Activated naive CD4-positive, alpha-beta T cell treated with anti-CD3 and anti-CD28 coated beads for 36 hours (primary cell): ENCODE results near the gene TSPAN14. TPM values are rescaled to one million over a fixed set of nuclear protein-coding genes. Genes with fewer than 3 reads are reported as not detected.

Experiments used
- CTCF ChIA-PET: fragments of 350-600 bp; sonication (Branson Sonifier 250); formaldehyde crosslinking; loops from one replicate; lab custom pipeline; 2021; ENCODE audit warnings: antibody characterized with exemption; lab: Charles Lee
- DNase-seq: peaks from one replicate; pipeline ENCODE4 v3.0.0-alpha.2; 2020
- H3K27ac Mint-ChIP-seq: one replicate; pipeline ENCODE4 v1.8.0; 2021; ENCODE audit warnings: mild to moderate bottlenecking, mixed read lengths
- H3K27me3 Mint-ChIP-seq: one replicate; pipeline ENCODE4 v1.8.0; 2021; ENCODE audit warnings: low read depth, mixed read lengths
- H3K36me3 Mint-ChIP-seq: one replicate; pipeline ENCODE4 v1.8.0; 2021; ENCODE audit warnings: low read depth, mixed read lengths
- H3K4me1 Mint-ChIP-seq: one replicate; pipeline ENCODE4 v1.8.0; 2021; ENCODE audit warnings: low read depth, mixed read lengths
- H3K4me3 Mint-ChIP-seq: one replicate; pipeline ENCODE4 v1.8.0; 2021; ENCODE audit warnings: mild to moderate bottlenecking, moderate library complexity, mixed read lengths
- H3K9me3 Mint-ChIP-seq: one replicate; pipeline ENCODE4 v1.8.0; 2021; ENCODE audit warnings: mixed read lengths
- intact Hi-C: fragments of 100-400 bp; cut with micrococcal nuclease; formaldehyde crosslinking; loops from one replicate; pipeline ENCODE4 v1.15.1; 2023
- total RNA-seq, 2 experiments: library from RNA; stranded (reverse); gene quantifications; one replicate each; pipeline ENCODE4 v1.2.3, GENCODE V29; 2021

The TSPAN14 gene
- total RNA-seq, 2 experiments from 2014 or later = 33.5 to 35.5 TPM

- H3K27ac Mint-ChIP-seq = peak overlapping the region; percentile 76
- H3K4me1 Mint-ChIP-seq = peaks cover 61% of the 10 kb centered on the region
- no peak for DNase-seq
- H3K4me3 Mint-ChIP-seq = no peak overlapping the region
- intact Hi-C loops = no loop called here
- H3K27me3 Mint-ChIP-seq = no peaks in the 10 kb centered on the region
- no peaks in the 10 kb centered on the region for H3K9me3 Mint-ChIP-seq
- CTCF ChIA-PET = interaction anchor here (0.6 to 21.2 kb wide), 25 partner anchors 8 to 183 kb away, joined by 3 to 916 read pairs (median 5); partner anchors contain the start of genes SH2D4B and TSPAN14
- H3K36me3 Mint-ChIP-seq = peaks cover 14% of the 10 kb centered on the region
Observed at GRCh38 chr10:80506189-80506575, 52.1 kb downstream of the TSPAN14 start.

GRCh38 chr10:80506836-80507487 lies 52.9 kb downstream of the TSPAN14 start:
- peak overlapping the region; percentile 54 for H3K27ac Mint-ChIP-seq

GRCh38 chr10:80509108-80509402 lies 54.9 kb downstream of the TSPAN14 start:
- H3K36me3 Mint-ChIP-seq = peaks cover 20% of the 10 kb centered on the region
- CTCF ChIA-PET = interaction anchor here (0.6 to 21.2 kb wide), 5 partner anchors 10 to 131 kb away, joined by 3 to 916 read pairs (median 5); partner anchors contain the start of gene TSPAN14
- intact Hi-C loops = no loop called here
- H3K9me3 Mint-ChIP-seq = no peaks in the 10 kb centered on the region
- no peak overlapping the region for H3K4me3 Mint-ChIP-seq
- no peak for DNase-seq
- H3K4me1 Mint-ChIP-seq = peaks cover 43% of the 10 kb centered on the region
- H3K27me3 Mint-ChIP-seq = no peaks in the 10 kb centered on the region
- H3K27ac Mint-ChIP-seq = no peak overlapping the region

More at GRCh38 chr10:80506836-80507487, 52.9 kb downstream of the TSPAN14 start:
- CTCF ChIA-PET = interaction anchor here (1.4 to 21.2 kb wide), 3 partner anchors 22 to 57 kb away, joined by 3 to 916 read pairs (median 4); partner anchors contain the start of gene TSPAN14
- DNase-seq = no peak
- Mint-ChIP-seq H3K36me3 (peaks cover 14% of the 10 kb centered on the region), H3K4me1 (peaks cover 60% of the 10 kb centered on the region), H3K4me3 (no peak overlapping the region), H3K27me3 (no peaks in the 10 kb centered on the region), H3K9me3 (no peaks in the 10 kb centered on the region)
- intact Hi-C loops = no loop called here

GRCh38 chr10:80509403-80510161 lies 55.5 kb downstream of the TSPAN14 start:
- intact Hi-C loops = no loop called here
- peaks cover 23% of the 10 kb centered on the region for H3K36me3 Mint-ChIP-seq
- CTCF ChIA-PET = interaction anchor here (0.6 to 21.2 kb wide), 6 partner anchors 11 to 132 kb away, joined by 3 to 916 read pairs (median 4); partner anchors contain the start of gene TSPAN14
- H3K27me3 Mint-ChIP-seq = no peaks in the 10 kb centered on the region
- no peak overlapping the region for H3K4me3 Mint-ChIP-seq
- peak overlapping the region; percentile 80 for H3K27ac Mint-ChIP-seq
- no peak for DNase-seq
- no peaks in the 10 kb centered on the region for H3K9me3 Mint-ChIP-seq
- H3K4me1 Mint-ChIP-seq = peaks cover 38% of the 10 kb centered on the region

GRCh38 chr10:80512031-80512526 lies 58.0 kb downstream of the TSPAN14 start:
- CTCF ChIA-PET = interaction anchor here (0.6 to 21.2 kb wide), 12 partner anchors 10 to 1971 kb away, joined by 3 to 916 read pairs (median 4); partner anchors contain the start of genes SH2D4B and TSPAN14
- peaks cover 22% of the 10 kb centered on the region for H3K36me3 Mint-ChIP-seq
- no peak overlapping the region for H3K4me3 Mint-ChIP-seq
- peaks cover 28% of the 10 kb centered on the region for H3K4me1 Mint-ChIP-seq
- H3K27ac Mint-ChIP-seq = peak overlapping the region; percentile 85
- H3K27me3 Mint-ChIP-seq = no peaks in the 10 kb centered on the region
- H3K9me3 Mint-ChIP-seq = no peaks in the 10 kb centered on the region
- intact Hi-C loops = no loop called here
- DNase-seq = no peak

- Mint-ChIP-seq H3K27me3 (no peaks in the 10 kb centered on the region), H3K4me1 (peaks cover 28% of the 10 kb centered on the region), H3K36me3 (peaks cover 22% of the 10 kb centered on the region), H3K9me3 (no peaks in the 10 kb centered on the region), H3K27ac (no peak overlapping the region), H3K4me3 (no peak overlapping the region)
- no peak for DNase-seq
- intact Hi-C loops = no loop called here
- CTCF ChIA-PET = interaction anchor here (1.0 to 21.2 kb wide), 5 partner anchors 8 to 150 kb away, joined by 3 to 916 read pairs (median 4); partner anchors contain the start of gene TSPAN14
Observed at GRCh38 chr10:80513106-80513505, 59.0 kb downstream of the TSPAN14 start.

- intact Hi-C loops = no loop called here
Observed at GRCh38 chr10:80515511-80515910, 61.4 kb downstream of the TSPAN14 start.

GRCh38 chr10:80515941-80516340 lies 61.8 kb downstream of the TSPAN14 start:
- Mint-ChIP-seq H3K27me3 (no peaks in the 10 kb centered on the region), H3K4me3 (no peak overlapping the region), H3K9me3 (no peaks in the 10 kb centered on the region), H3K4me1 (peaks cover 17% of the 10 kb centered on the region), H3K27ac (no peak overlapping the region), H3K36me3 (peaks cover 20% of the 10 kb centered on the region)
- DNase-seq = no peak
- CTCF ChIA-PET = interaction anchor here (1.1 to 21.2 kb wide), 3 partner anchors 11 to 66 kb away, joined by 3 to 916 read pairs (median 29); partner anchors contain the start of gene TSPAN14
- intact Hi-C loops = no loop called here

More at GRCh38 chr10:80515511-80515910, 61.4 kb downstream of the TSPAN14 start:
- Mint-ChIP-seq H3K4me3 (no peak overlapping the region), H3K9me3 (no peaks in the 10 kb centered on the region), H3K4me1 (peaks cover 18% of the 10 kb centered on the region), H3K36me3 (peaks cover 19% of the 10 kb centered on the region), H3K27ac (peak overlapping the region; percentile 46), H3K27me3 (no peaks in the 10 kb centered on the region)
- CTCF ChIA-PET = interaction anchor here (3.0 to 21.2 kb wide), 2 partner anchors 10 to 66 kb away, joined by 29 to 916 read pairs; partner anchors contain the start of gene TSPAN14
- DNase-seq = no peak

- CTCF ChIA-PET = interaction anchor here (1.1 to 21.2 kb wide), 2 partner anchors 10 to 67 kb away, joined by 3 to 916 read pairs; partner anchors contain the start of gene TSPAN14
- Mint-ChIP-seq H3K4me3 (no peak overlapping the region), H3K9me3 (no peaks in the 10 kb centered on the region), H3K27me3 (no peaks in the 10 kb centered on the region), H3K27ac (peak overlapping the region; percentile 42), H3K36me3 (peaks cover 18% of the 10 kb centered on the region), H3K4me1 (peaks cover 10% of the 10 kb centered on the region)
- DNase-seq = no peak
- intact Hi-C loops = no loop called here
Observed at GRCh38 chr10:80516506-80517075, 62.5 kb downstream of the TSPAN14 start.

- intact Hi-C loops = no loop called here
- Mint-ChIP-seq H3K36me3 (peaks cover 11% of the 10 kb centered on the region), H3K4me3 (no peak overlapping the region), H3K27me3 (no peaks in the 10 kb centered on the region), H3K27ac (peak overlapping the region; percentile 46), H3K9me3 (no peaks in the 10 kb centered on the region), H3K4me1 (peaks cover 5% of the 10 kb centered on the region)
- CTCF ChIA-PET = no interaction called here
- no peak for DNase-seq
Observed at GRCh38 chr10:80517416-80518142, 63.5 kb downstream of the TSPAN14 start.

- peaks cover 10% of the 10 kb centered on the region for H3K4me1 Mint-ChIP-seq
- peak overlapping the region; percentile 67 for H3K27ac Mint-ChIP-seq
- H3K27me3 Mint-ChIP-seq = no peaks in the 10 kb centered on the region
- no peak overlapping the region for H3K4me3 Mint-ChIP-seq
- H3K9me3 Mint-ChIP-seq = no peaks in the 10 kb centered on the region
- no peak for DNase-seq
- CTCF ChIA-PET = no interaction called here
- intact Hi-C loops = no loop called here
- H3K36me3 Mint-ChIP-seq = peaks cover 8% of the 10 kb centered on the region
Observed at GRCh38 chr10:80518143-80518806, 64.2 kb downstream of the TSPAN14 start.
